ENCODE results near the gene GSG1L. TPM values are rescaled to one million over a fixed set of nuclear protein-coding genes. Genes with fewer than 3 reads are reported as not detected.

Gene GSG1L
- total and polyA plus RNA-seq, 2 experiments from 2014 or later, result not detected

DNA sequence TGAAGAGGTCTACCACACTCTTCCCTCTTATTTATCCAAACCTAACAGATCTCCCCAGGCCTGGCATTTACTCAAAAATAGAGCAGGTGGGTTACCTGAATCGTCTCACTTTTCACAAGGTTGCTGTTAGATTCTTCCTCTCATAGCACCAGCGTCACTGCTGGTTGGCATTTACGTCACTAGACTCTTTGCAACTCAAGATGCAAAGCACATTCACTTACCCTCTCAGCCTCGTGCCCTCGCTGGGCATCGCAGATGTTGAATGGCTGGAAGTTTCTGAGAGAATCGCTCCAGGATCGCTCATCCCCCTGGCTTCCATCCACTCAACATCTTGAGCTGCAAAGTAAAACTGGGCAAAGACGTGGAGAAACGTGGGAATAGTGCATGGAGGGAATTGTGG lies 21.9 kb downstream of the GSG1L start:
- no peaks in the 10 kb centered on the region for H4K20me1 ChIP-seq (ENCODE audit: insufficient read depth, poor library complexity, severe bottlenecking)
- H3K4me2 ChIP-seq, result no peak overlapping the region
- no peaks in the 10 kb centered on the region for H3K9me2 ChIP-seq (replicated peaks; ENCODE audit: insufficient read depth)
- H3K4me3 ChIP-seq, result no peak overlapping the region
- no peak for DNase-seq (ENCODE audit: low spot score)
- H2AFZ ChIP-seq, result no peak overlapping the region
- peaks cover 6% of the 10 kb centered on the region for H3K27me3 ChIP-seq
- 88% methylated on average over 10 of the region's 10 CpGs for WGBS (ENCODE audit: low lambda C conversion rate, missing lambda C conversion rate)
- H3K79me2 ChIP-seq, result no peaks in the 10 kb centered on the region
- H3K27ac ChIP-seq, result no peak overlapping the region
- no peaks in the 10 kb centered on the region for H3K4me1 ChIP-seq (ENCODE audit: insufficient read depth)
- H3K36me3 ChIP-seq (replicated peaks; ENCODE audit: insufficient read depth, low read depth), result no peaks in the 10 kb centered on the region
- H3K9me3 ChIP-seq (ENCODE audit: low read depth), result no peaks in the 10 kb centered on the region
- TF ChIP-seq, protein P1, sequence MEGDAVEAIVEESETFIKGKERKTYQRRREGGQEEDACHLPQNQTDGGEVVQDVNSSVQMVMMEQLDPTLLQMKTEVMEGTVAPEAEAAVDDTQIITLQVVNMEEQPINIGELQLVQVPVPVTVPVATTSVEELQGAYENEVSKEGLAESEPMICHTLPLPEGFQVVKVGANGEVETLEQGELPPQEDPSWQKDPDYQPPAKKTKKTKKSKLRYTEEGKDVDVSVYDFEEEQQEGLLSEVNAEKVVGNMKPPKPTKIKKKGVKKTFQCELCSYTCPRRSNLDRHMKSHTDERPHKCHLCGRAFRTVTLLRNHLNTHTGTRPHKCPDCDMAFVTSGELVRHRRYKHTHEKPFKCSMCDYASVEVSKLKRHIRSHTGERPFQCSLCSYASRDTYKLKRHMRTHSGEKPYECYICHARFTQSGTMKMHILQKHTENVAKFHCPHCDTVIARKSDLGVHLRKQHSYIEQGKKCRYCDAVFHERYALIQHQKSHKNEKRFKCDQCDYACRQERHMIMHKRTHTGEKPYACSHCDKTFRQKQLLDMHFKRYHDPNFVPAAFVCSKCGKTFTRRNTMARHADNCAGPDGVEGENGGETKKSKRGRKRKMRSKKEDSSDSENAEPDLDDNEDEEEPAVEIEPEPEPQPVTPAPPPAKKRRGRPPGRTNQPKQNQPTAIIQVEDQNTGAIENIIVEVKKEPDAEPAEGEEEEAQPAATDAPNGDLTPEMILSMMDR (IDR thresholded peaks at IDR 0.05; ENCODE audit: poor library complexity), result no peak

DNA sequence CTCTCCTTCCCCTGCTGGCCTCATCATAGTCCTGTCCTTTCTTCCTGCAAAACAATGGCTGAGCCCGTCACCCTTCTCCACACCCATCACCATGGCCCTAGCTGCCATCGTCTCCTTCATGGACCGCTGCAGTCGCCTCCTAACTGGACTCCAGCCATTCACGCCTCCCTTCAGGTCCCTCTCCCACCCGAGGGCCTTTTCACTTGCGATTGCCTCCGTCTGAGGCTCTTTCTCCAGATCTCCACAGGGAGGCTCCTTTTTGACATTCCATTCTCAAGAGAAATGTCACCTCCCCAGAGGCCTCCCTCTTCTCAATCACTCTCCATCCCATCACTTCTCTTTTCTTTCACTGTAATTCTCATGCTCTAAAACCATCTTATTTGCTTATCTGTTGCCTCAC lies 23.5 kb downstream of the GSG1L start:
- Histone ChIP-seq H3K36me3 (replicated peaks; ENCODE audit: insufficient read depth, low read depth) (no peaks in the 10 kb centered on the region), H3K79me2 (no peaks in the 10 kb centered on the region), H3K9me2 (replicated peaks; ENCODE audit: insufficient read depth) (no peaks in the 10 kb centered on the region), H3K4me3 (no peak overlapping the region), H4K20me1 (ENCODE audit: insufficient read depth, poor library complexity, severe bottlenecking) (no peaks in the 10 kb centered on the region), H3K9me3 (ENCODE audit: low read depth) (no peaks in the 10 kb centered on the region), H3K27ac (no peak overlapping the region), H2AFZ (no peak overlapping the region), H3K4me1 (ENCODE audit: insufficient read depth) (no peaks in the 10 kb centered on the region), H3K4me2 (no peak overlapping the region), H3K27me3 (peaks cover 6% of the 10 kb centered on the region)
- TF ChIP-seq EZH2 (IDR thresholded peaks at IDR 0.05; ENCODE audit: borderline replicate concordance), result no peak
- TF ChIP-seq, protein P1 (IDR thresholded peaks at IDR 0.05; ENCODE audit: poor library complexity), result no peak
- TF ChIP-seq EZH2phosphoT487 (IDR thresholded peaks at IDR 0.05; ENCODE audit: low read depth, severe bottlenecking, unreplicated experiment), result no peak
- no peak for DNase-seq (ENCODE audit: low spot score)
- 55% methylated on average over 8 of the region's 8 CpGs for WGBS (ENCODE audit: low lambda C conversion rate, missing lambda C conversion rate)

DNA sequence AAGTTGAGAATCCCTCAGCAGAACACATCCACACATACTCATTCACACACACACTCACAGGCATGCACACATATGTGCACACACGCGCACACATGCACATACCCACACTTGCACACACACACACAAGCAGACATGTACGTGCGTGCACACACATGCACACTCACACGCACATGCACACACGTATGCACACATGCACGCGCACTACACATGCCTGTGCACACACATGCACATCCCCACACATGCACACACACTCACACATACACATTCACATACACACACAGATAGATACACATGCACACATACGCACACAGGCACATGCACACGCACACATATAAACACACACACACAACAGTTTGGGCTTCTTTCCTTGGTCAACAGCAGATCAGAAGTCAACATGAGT lies 24.0 kb downstream of the GSG1L start:
- Histone ChIP-seq H3K4me2 (no peak overlapping the region), H3K4me1 (ENCODE audit: insufficient read depth) (no peaks in the 10 kb centered on the region), H3K27ac (no peak overlapping the region), H3K79me2 (no peaks in the 10 kb centered on the region), H3K27me3 (peaks cover 6% of the 10 kb centered on the region), H3K9me3 (ENCODE audit: low read depth) (no peaks in the 10 kb centered on the region), H3K4me3 (no peak overlapping the region), H3K9me2 (replicated peaks; ENCODE audit: insufficient read depth) (no peaks in the 10 kb centered on the region), H4K20me1 (ENCODE audit: insufficient read depth, poor library complexity, severe bottlenecking) (no peaks in the 10 kb centered on the region), H2AFZ (no peak overlapping the region), H3K36me3 (replicated peaks; ENCODE audit: insufficient read depth, low read depth) (no peaks in the 10 kb centered on the region)
- WGBS (ENCODE audit: low lambda C conversion rate, missing lambda C conversion rate), result 97% methylated on average over 10 of the region's 10 CpGs
- DNase-seq (ENCODE audit: low spot score), result no peak
- TF ChIP-seq, protein P1 (IDR thresholded peaks at IDR 0.05; ENCODE audit: poor library complexity), result no peak
- TF ChIP-seq EZH2 (IDR thresholded peaks at IDR 0.05; ENCODE audit: borderline replicate concordance), result no peak
- TF ChIP-seq EZH2phosphoT487 (IDR thresholded peaks at IDR 0.05; ENCODE audit: low read depth, severe bottlenecking, unreplicated experiment), result no peak

DNA sequence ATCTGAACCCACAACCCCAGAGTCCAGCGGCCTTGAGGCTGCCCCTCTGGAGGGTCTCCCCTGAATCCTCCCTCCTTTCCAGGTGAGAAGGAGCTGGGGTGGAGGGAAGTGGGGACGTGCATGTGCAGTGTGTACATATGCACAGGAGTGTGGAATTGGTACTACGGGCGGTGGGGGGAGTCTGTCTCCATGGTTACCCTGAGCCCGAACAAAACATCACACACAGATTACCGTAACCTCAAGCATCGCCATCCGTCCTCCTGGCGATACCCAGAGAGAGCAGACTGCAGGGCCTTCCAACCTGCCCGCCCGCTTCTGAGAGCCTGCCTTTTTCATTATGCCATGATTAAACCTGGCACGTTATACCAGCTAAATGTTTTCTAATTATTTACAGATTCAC lies 25.1 kb downstream of the GSG1L start:
- Histone ChIP-seq H3K4me2 (no peak overlapping the region), H3K9me2 (replicated peaks; ENCODE audit: insufficient read depth) (no peaks in the 10 kb centered on the region), H2AFZ (no peak overlapping the region), H3K79me2 (no peaks in the 10 kb centered on the region), H3K4me1 (ENCODE audit: insufficient read depth) (no peaks in the 10 kb centered on the region), H3K4me3 (no peak overlapping the region), H3K27me3 (peaks cover 6% of the 10 kb centered on the region), H3K9me3 (ENCODE audit: low read depth) (no peaks in the 10 kb centered on the region), H4K20me1 (ENCODE audit: insufficient read depth, poor library complexity, severe bottlenecking) (no peaks in the 10 kb centered on the region), H3K36me3 (replicated peaks; ENCODE audit: insufficient read depth, low read depth) (no peaks in the 10 kb centered on the region), H3K27ac (no peak overlapping the region)
- TF ChIP-seq, protein P1 (IDR thresholded peaks at IDR 0.05; ENCODE audit: poor library complexity), result no peak
- TF ChIP-seq EZH2 (IDR thresholded peaks at IDR 0.05; ENCODE audit: borderline replicate concordance) (no peak), EZH2phosphoT487 (IDR thresholded peaks at IDR 0.05; ENCODE audit: low read depth, severe bottlenecking, unreplicated experiment) (no peak)
- no peak for DNase-seq (ENCODE audit: low spot score)
- 89% methylated on average over 12 of the region's 12 CpGs for WGBS (ENCODE audit: low lambda C conversion rate, missing lambda C conversion rate)
